ENCODE results near the gene ATXN1. TPM values are rescaled to one million over a fixed set of nuclear protein-coding genes. Genes with fewer than 3 reads are reported as not detected.
A peak's percentile ranks its signal among the peaks of the same experiment; 100 is the strongest.

Gene ATXN1
- total RNA-seq, 1 experiment from 2014 or later, result 27.0 TPM

DNA sequence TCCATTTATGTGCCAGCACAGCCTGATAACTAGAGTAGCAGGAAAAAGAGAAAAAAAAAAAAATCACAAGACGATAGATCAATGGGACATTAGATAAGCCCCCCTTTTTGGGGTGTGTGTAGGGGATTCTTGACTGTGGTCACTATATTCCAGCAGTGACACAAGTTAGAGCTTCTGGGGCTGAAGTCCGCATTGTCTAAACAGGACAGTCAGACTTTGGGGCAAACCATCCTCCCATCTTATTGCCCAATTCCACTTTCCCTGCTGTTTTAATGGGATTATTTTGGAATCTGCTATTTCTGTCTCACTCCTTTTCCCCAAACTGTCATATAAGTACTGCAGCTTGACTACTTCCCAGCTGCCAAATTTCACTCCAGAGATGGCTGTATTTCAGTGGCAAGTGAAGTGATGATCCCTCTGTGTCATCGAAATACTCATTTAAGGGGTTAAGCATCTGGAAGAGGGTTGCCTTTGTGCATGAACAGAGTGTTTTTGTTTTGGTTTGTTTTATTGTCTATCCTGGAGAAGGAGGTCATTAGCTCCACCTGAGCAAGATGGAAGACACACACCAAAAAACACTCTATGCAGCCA lies 182.5 kb downstream of the ATXN1 start:
- H3K4me1 ChIP-seq (ENCODE audit: insufficient read depth, low read length), result peaks cover 16% of the 10 kb centered on the region
- ChIA-PET CTCF (no interaction called here), POLR2A (ENCODE audit: unreplicated experiment) (no interaction called here)
- no peaks in the 10 kb centered on the region for H4K20me1 ChIP-seq (ENCODE audit: low read length)
- H3K79me2 ChIP-seq (ENCODE audit: low read length), result no peaks in the 10 kb centered on the region
- no peaks in the 10 kb centered on the region; the same call in 1 of the 2 replicates for H3K36me3 ChIP-seq (ENCODE audit: low read depth, low read length)
- intact Hi-C loops (cut with micrococcal nuclease), result loop anchor here (5.0 to 10.0 kb wide), 2 partner anchors 134 to 144 kb away; no protein-coding TSS in a partner anchor
- no peaks in the 10 kb centered on the region for H3F3A ChIP-seq (ENCODE audit: low read length, unreplicated experiment)
- no peaks in the 10 kb centered on the region for H3K9me2 ChIP-seq (replicated peaks; ENCODE audit: low read length)
- H3K27ac ChIP-seq (ENCODE audit: low read length), result no peak overlapping the region
- H3K9ac ChIP-seq (ENCODE audit: low read length), result no peak overlapping the region
- TF ChIP-seq EZH2phosphoT487 (IDR thresholded peaks at IDR 0.05; ENCODE audit: borderline replicate concordance, low read length) (no peak), EZH2 (IDR thresholded peaks at IDR 0.05; ENCODE audit: low read length, unreplicated experiment) (no peak)
- TF ChIP-seq, protein P1, sequence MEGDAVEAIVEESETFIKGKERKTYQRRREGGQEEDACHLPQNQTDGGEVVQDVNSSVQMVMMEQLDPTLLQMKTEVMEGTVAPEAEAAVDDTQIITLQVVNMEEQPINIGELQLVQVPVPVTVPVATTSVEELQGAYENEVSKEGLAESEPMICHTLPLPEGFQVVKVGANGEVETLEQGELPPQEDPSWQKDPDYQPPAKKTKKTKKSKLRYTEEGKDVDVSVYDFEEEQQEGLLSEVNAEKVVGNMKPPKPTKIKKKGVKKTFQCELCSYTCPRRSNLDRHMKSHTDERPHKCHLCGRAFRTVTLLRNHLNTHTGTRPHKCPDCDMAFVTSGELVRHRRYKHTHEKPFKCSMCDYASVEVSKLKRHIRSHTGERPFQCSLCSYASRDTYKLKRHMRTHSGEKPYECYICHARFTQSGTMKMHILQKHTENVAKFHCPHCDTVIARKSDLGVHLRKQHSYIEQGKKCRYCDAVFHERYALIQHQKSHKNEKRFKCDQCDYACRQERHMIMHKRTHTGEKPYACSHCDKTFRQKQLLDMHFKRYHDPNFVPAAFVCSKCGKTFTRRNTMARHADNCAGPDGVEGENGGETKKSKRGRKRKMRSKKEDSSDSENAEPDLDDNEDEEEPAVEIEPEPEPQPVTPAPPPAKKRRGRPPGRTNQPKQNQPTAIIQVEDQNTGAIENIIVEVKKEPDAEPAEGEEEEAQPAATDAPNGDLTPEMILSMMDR (conservative IDR thresholded peaks at IDR 0.05; ENCODE audit: low read depth, low read length), result no peak
- no peak for DNase-seq
- no peak overlapping the region for H3K4me3 ChIP-seq (ENCODE audit: low read length)
- no peaks in the 10 kb centered on the region for H3K9me3 ChIP-seq (ENCODE audit: low read length)
- no peaks in the 10 kb centered on the region for H3K27me3 ChIP-seq (ENCODE audit: low read length)
- no peak overlapping the region for H3K4me2 ChIP-seq (ENCODE audit: low read length)
- ATAC-seq, result no peak
- no peak overlapping the region for H2AFZ ChIP-seq (ENCODE audit: low read length)
- no TSS peak for BruUV-seq (replicated peaks)

DNA sequence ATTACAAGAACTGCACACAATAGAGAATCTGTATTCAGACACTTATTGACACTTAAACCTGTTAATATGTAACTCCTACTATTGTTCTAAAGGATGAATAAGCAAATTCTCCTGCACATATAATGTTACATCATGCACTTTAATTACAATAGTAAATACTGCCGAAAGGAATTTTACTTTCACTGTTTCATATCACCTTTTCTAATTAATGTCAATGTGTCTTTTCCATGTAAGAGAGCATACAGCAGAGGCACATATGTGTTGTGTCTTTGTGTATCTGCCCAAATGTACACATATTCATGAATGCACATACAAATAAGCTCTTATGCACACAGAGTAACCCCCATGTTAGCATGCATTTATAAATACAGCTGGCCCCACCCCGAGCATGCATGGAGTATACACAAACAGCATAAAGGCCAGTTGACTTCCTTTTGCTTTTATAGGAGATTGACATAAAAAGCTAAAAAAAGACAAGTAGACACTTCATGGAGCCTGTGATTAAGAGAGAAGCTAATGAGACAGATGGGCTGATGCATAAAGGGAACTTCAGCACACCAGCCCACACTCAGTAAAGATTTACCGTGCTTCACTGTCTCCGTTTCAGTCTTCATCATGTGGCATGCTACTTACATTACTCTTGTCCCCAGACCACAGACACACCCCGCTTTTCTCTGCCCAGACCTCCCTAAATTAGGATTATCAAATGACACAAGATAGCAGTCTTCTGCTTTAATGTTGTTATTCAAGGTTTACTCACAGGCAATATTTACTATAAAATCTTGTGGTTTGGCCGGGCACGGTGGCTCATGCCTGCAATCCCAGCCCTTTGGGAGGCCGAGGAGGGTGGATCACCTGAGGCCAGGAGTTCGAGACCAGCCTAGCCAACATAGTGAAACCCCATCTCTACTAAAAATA lies 184.6 kb downstream of the ATXN1 start:
- H3K4me2 ChIP-seq (ENCODE audit: low read length), result peak overlapping the region; percentile 55
- no peaks in the 10 kb centered on the region for H3K9me2 ChIP-seq (replicated peaks; ENCODE audit: low read length)
- H3F3A ChIP-seq (ENCODE audit: low read length, unreplicated experiment), result no peaks in the 10 kb centered on the region
- no TSS peak for BruUV-seq (replicated peaks)
- TF ChIP-seq EZH2 (IDR thresholded peaks at IDR 0.05; ENCODE audit: low read length, unreplicated experiment), result no peak
- H3K27me3 ChIP-seq (ENCODE audit: low read length), result no peaks in the 10 kb centered on the region
- no peaks in the 10 kb centered on the region for H3K36me3 ChIP-seq (ENCODE audit: low read depth, low read length)
- POLR2A ChIA-PET (ENCODE audit: unreplicated experiment), result no interaction called here
- no peak overlapping the region for H2AFZ ChIP-seq (ENCODE audit: low read length)
- no peaks in the 10 kb centered on the region for H4K20me1 ChIP-seq (ENCODE audit: low read length)
- intact Hi-C loops (cut with micrococcal nuclease), result loop anchor here (2.0 to 10.0 kb wide), 3 partner anchors 62 to 142 kb away; no protein-coding TSS in a partner anchor
- peak overlapping the region; percentile 36 for H3K27ac ChIP-seq (ENCODE audit: low read length)
- H3K9me3 ChIP-seq (ENCODE audit: low read length), result no peaks in the 10 kb centered on the region
- CTCF ChIA-PET, result no interaction called here
- H3K79me2 ChIP-seq (ENCODE audit: low read length), result no peaks in the 10 kb centered on the region
- peak; percentile 93 for ATAC-seq
- peaks cover 16% of the 10 kb centered on the region for H3K4me1 ChIP-seq (ENCODE audit: insufficient read depth, low read length)
- H3K9ac ChIP-seq (ENCODE audit: low read length), result no peak overlapping the region
- peak; percentile 78 for DNase-seq
- peak overlapping the region; percentile 8; the same call in 1 of the 2 replicates for H3K4me3 ChIP-seq (ENCODE audit: low read length)

DNA sequence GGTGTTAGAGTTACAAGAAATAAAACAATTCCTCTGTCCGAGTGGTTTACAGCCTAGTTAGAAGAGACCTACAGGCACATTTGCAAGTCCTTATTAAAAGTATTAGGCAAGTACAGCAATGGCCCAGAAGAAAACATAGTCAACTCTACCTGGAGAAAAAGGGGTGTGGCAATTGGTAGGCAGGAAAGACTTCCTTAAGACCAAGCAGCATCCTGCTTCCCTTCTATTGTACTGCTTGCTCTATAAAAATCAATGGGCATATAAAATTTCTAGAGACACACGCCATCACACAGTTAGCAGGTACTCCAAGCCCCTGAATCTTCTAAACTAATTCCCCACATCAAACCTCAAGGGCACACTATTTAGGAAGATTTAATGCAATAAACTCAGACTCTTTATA lies 185.6 kb downstream of the ATXN1 start:
- Histone ChIP-seq H2AFZ (ENCODE audit: low read length) (no peak overlapping the region), H3K79me2 (ENCODE audit: low read length) (no peaks in the 10 kb centered on the region), H3K4me2 (ENCODE audit: low read length) (no peak overlapping the region), H3K27ac (ENCODE audit: low read length) (no peak overlapping the region), H3K9ac (ENCODE audit: low read length) (no peak overlapping the region), H4K20me1 (ENCODE audit: low read length) (no peaks in the 10 kb centered on the region), H3K36me3 (ENCODE audit: low read depth, low read length) (no peaks in the 10 kb centered on the region), H3F3A (ENCODE audit: low read length, unreplicated experiment) (no peaks in the 10 kb centered on the region), H3K27me3 (ENCODE audit: low read length) (no peaks in the 10 kb centered on the region), H3K9me2 (replicated peaks; ENCODE audit: low read length) (no peaks in the 10 kb centered on the region), H3K4me1 (ENCODE audit: insufficient read depth, low read length) (peaks cover 16% of the 10 kb centered on the region), H3K4me3 (ENCODE audit: low read length) (no peak overlapping the region), H3K9me3 (ENCODE audit: low read length) (no peaks in the 10 kb centered on the region)
- intact Hi-C loops (cut with micrococcal nuclease), result loop anchor here (2.0 to 10.0 kb wide), 3 partner anchors 63 to 141 kb away; no protein-coding TSS in a partner anchor
- CTCF ChIA-PET, result no interaction called here
- peak; percentile 9 for DNase-seq
- TF ChIP-seq, protein P1 (conservative IDR thresholded peaks at IDR 0.05; ENCODE audit: low read depth, low read length), result no peak
- TF ChIP-seq EZH2 (IDR thresholded peaks at IDR 0.05; ENCODE audit: low read length, unreplicated experiment) (no peak), EZH2phosphoT487 (IDR thresholded peaks at IDR 0.05; ENCODE audit: borderline replicate concordance, low read length) (no peak)
- BruUV-seq (replicated peaks), result no TSS peak
- ATAC-seq, result no peak; the same call in 1 of the 2 replicates
- POLR2A ChIA-PET (ENCODE audit: unreplicated experiment), result no interaction called here

All from PC-3 (cell line).